Heart right ventricle (tissue), 16 donors: ENCODE results near the gene ZNF618. TPM values are rescaled to one million over a fixed set of nuclear protein-coding genes. Genes with fewer than 3 reads are reported as not detected.

Experiments used
- ATAC-seq, 8 donors: fragments of 200-7000 bp; cut with Tn5 transposase; one replicate each; pipeline ENCODE4 v1.9.1; 2020; ENCODE audit warnings: mild to moderate bottlenecking in 8 of 8, moderate library complexity in 8 of 8, moderate number of reproducible peaks in 1 of 8
- DNase-seq, 2 donors: peaks; one replicate each; pipeline ENCODE4 v3.0.0-alpha.2; 2020
- H3K27ac ChIP-seq, 10 donors: fragments of 200-600 bp; sonication (generic) in 2 of 10; one replicate each; pipeline versions ENCODE4 v1.5.0 to v1.8.0; 2020 to 2022; ENCODE audit warnings: mild to moderate bottlenecking in 3 of 10
- H3K27me3 ChIP-seq, 7 donors: fragments of 200-600 bp; one replicate each; pipeline ENCODE4 v1.8.0; 2021 to 2022; ENCODE audit warnings: mild to moderate bottlenecking in 2 of 7
- H3K36me3 ChIP-seq, 9 donors: fragments of 200-600 bp; sonication (generic) in 1 of 9; one replicate each; pipeline versions ENCODE4 v1.5.0 to v1.8.0; 2020 to 2022; ENCODE audit warnings: mild to moderate bottlenecking in 2 of 9
- H3K4me1 ChIP-seq, 9 donors: fragments of 200-600 bp; sonication (generic) in 1 of 9; one replicate each; pipeline versions ENCODE4 v1.5.0 to v1.8.0; 2020 to 2022; ENCODE audit warnings: mild to moderate bottlenecking in 4 of 9
- H3K4me3 ChIP-seq, 10 donors: fragments of 200-600 bp; sonication (generic) in 2 of 10; one replicate each; pipeline versions ENCODE4 v1.5.0 to v1.8.0; 2020 to 2022; ENCODE audit warnings: mild to moderate bottlenecking in 7 of 10, moderate library complexity in 2 of 10
- H3K9me3 ChIP-seq, 11 donors: fragments of 200-600 bp in 10 of 11; sonication (generic) in 2 of 11; one replicate each; pipeline versions ENCODE4 v1.5.0 to v1.8.0; 2013 to 2022; ENCODE audit warnings: mild to moderate bottlenecking in 2 of 11, control low read depth in 1 of 11, moderate library complexity in 1 of 11
- WGBS, 2 donors: extraction: QIAGEN DNeasy Blood & Tissue Kit; methylation state at CpG; one replicate each; pipeline ENCODE4 v1.1.7; 2013; ENCODE audit warnings: inconsistent platforms in 1 of 2; 5-methylcytosine and 5-hydroxymethylcytosine counted together
- intact Hi-C, 10 donors: fragments of 100-400 bp; cut with DNase I; formaldehyde crosslinking; loops; one replicate each; pipeline versions ENCODE4 v1.11.1 to v1.14.2; 2022
- polyA plus RNA-seq, 2 donors: library from polyadenylated mRNA; stranded (reverse); fragments of 200-250 nt; gene quantifications; one replicate each; pipeline ENCODE4 v1.2.3, GENCODE V29; 2013
- total RNA-seq, 10 donors: library from RNA; stranded (reverse); fragmentation: NEBNext Ultra II Directional in 3 of 10; extraction: Animal tissue kit (Norgen Biotek cat#: 25700) in 3 of 10; gene quantifications; one replicate each; pipeline versions ENCODE4 v1.2.1 to v1.2.4, GENCODE V29; 2021 to 2023
- TF ChIP-seq, protein P1 (sequence below), 9 donors: fragments of 200-600 bp; sonication (generic) in 2 of 9; IDR thresholded peaks; one replicate each; pipeline versions ENCODE4 v1.5.0 to v1.8.0; 2021 to 2022; ENCODE audit warnings: antibody characterized with exemption in 9 of 9, mild to moderate bottlenecking in 5 of 9, moderate library complexity in 1 of 9
- donor health status: Arrhythmogenic right ventricular cardiomyopathy.
- donor health status: ischemic (EF 13 %, LVEDD 7.1; RV severe dilation, severe dysfunction).
- donor health status: healthy with polysubstance abuse.
- donor health status: DM: no; HTN: yes; CAD: no.
- donor health status: DM: no; HTN: no; CAD: no.
- donor health status: ischemic (EF 25% LVEDD 6.9; RV normal size, moderate dysfunction).
- donor health status: ischemic (EF 25% LVEDD 5.7; RV mildly dilated, moderate dysfunction).
- donor health status: healthy.
- donor health status: DM: yes; HTN: yes; CAD: no.
- donor health status: Ischemic cardiomyopathy.
- donor health status: ischemic (EF 35%, LVEDD 5.7; RV mildly dilated, moderate dysfunction).
- donor health status: nonischemic (EF 11% LVEDD 7.7; RV severe dilation, severe dysfunction).
- donor health status: DM: yes; HTN: yes; CAD: no.
- donor health status: PGD.
- donor health status: ischemic (EF 29% LVEDD 5.4; RV normal size, mild dysfunction).
- donor health status: nonischemic (EF 23%, LVEDD 6.1; RV moderate dilation, normal function).

The ZNF618 gene
- total and polyA plus RNA-seq, 12 donors = 0.59 to 2.5 (median 1.6) TPM

DNA sequence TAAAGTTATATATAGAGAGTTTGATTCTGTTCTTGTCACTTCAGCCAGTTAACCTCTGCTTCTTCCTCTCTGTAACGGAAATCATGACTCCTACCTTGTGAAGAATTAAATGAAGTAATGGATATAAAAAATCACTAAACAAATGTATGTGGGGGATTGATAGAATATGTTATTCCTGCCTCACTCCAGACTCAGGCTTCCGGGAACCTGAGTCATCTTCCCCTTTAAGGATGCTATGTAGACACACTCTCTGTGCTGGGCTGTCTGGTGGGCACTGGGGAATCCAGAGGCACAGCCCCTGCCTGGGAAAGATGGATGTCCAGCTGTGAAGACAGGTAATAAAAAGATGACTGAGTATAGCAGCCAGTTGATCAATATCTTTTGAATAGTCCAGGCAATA is 77.4 kb downstream of the ZNF618 start:
- WGBS, 2 donors = 74 to 83% methylated on average over 2 of the region's 2 CpGs
- no peaks in the 10 kb centered on the region for H3K9me3 ChIP-seq
- peaks cover 0 to 38% (median 0%) of the 10 kb centered on the region in 9 donors for H3K4me1 ChIP-seq
- H3K27ac ChIP-seq = no peak overlapping the region
- H3K4me3 ChIP-seq = no peak overlapping the region
- H3K36me3 ChIP-seq = no peaks in the 10 kb centered on the region
- no peak for ATAC-seq
- no peaks in the 10 kb centered on the region for H3K27me3 ChIP-seq
- no peak for DNase-seq
- TF ChIP-seq, protein P1, sequence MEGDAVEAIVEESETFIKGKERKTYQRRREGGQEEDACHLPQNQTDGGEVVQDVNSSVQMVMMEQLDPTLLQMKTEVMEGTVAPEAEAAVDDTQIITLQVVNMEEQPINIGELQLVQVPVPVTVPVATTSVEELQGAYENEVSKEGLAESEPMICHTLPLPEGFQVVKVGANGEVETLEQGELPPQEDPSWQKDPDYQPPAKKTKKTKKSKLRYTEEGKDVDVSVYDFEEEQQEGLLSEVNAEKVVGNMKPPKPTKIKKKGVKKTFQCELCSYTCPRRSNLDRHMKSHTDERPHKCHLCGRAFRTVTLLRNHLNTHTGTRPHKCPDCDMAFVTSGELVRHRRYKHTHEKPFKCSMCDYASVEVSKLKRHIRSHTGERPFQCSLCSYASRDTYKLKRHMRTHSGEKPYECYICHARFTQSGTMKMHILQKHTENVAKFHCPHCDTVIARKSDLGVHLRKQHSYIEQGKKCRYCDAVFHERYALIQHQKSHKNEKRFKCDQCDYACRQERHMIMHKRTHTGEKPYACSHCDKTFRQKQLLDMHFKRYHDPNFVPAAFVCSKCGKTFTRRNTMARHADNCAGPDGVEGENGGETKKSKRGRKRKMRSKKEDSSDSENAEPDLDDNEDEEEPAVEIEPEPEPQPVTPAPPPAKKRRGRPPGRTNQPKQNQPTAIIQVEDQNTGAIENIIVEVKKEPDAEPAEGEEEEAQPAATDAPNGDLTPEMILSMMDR (IDR thresholded peaks at IDR 0.05) = no peak
- intact Hi-C loops = no loop called here

DNA sequence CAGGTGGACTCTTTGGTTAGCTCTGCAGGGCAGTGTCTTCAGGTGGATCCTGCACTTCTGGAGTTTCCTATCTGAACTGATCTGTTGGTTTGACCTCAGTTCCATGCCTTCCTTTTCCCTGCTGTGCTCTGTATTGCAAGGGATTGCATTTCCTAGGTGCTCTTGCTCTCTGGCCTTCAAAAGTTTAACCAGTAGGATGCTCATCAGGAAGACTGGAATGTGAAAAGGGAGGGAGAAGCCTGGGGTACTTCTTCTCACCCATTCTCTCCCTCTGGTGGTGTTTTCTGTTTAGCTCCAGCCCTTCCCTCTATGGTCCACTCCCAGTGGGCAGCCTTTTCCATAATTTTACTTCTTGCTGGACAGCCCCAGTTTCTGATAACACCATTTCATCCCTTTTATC is 78.5 kb downstream of the ZNF618 start:
- no peaks in the 10 kb centered on the region for H3K36me3 ChIP-seq
- DNase-seq (no peak), ATAC-seq (no peak)
- no peak overlapping the region for H3K4me3 ChIP-seq
- peak overlapping the region in 2 of 10 donors; percentile 5 to 36 for H3K27ac ChIP-seq
- peaks cover 0 to 38% (median 0%) of the 10 kb centered on the region in 9 donors for H3K4me1 ChIP-seq
- no peaks in the 10 kb centered on the region for H3K9me3 ChIP-seq
- H3K27me3 ChIP-seq = no peaks in the 10 kb centered on the region
- intact Hi-C loops = no loop called here
- TF ChIP-seq, protein P1 (IDR thresholded peaks at IDR 0.05) = no peak

DNA sequence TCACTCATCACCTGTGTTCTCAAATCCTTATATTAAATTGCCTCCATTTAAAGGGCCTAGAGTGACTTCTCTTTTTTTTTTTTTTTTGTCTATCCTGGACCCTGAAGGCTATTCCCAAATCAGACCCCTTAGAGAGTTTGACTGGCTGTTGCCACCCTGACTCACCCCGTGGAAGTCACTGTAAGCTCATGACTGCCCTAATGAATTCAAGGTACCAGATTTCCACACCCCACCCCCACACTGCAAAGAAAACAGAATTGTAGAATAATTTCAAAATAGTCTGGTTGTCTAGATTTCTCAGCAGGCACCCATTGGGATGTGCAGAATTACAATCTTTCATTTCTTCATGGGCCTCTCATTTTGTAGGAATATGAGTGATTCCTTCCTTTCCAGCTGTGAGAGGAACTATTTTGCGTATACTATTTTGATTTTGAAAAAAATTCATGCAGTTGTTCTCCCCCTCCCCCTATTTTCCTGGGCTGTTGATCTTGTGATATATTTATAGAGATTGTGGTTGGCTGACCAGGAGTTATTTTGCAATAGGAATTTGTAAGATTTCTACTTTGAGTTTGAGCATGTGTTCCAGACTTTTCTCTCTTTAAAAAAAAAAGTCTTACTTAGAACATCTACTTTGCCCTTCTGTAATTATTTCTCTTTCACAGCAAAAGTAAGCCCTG is 79.1 kb downstream of the ZNF618 start:
- Histone ChIP-seq H3K9me3 (no peaks in the 10 kb centered on the region), H3K4me1 (peaks cover 0 to 38% (median 0%) of the 10 kb centered on the region in 9 donors), H3K27me3 (no peaks in the 10 kb centered on the region), H3K4me3 (no peak overlapping the region), H3K27ac (peak overlapping the region in 3 of 10 donors; percentile 5 to 36 (median 19)), H3K36me3 (no peaks in the 10 kb centered on the region)
- WGBS, 2 donors = 63% methylated on average over 2 of the region's 2 CpGs
- peak in 4 of 8 donors; percentile 23 to 39 (median 29) for ATAC-seq
- intact Hi-C loops = no loop called here
- DNase-seq = no peak
- TF ChIP-seq, protein P1 (IDR thresholded peaks at IDR 0.05) = no peak

DNA sequence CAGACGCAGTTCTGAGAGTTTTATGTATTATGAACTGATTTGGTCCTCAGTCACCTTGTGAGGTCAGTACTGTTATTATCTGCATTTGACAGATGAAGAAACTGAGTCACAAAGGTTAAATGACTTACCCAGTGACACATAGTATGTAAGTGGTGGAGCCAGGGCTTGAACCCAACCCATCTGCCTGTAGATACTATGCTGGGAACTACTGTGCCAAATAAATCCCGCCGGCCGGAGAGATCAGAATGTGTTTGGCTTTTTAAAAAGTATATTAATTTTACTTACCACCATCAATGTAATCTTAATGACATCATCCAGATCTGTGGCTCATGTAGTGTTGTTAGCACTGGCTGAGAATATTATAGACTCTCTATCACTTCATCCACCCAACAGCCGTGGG is 80.8 kb downstream of the ZNF618 start:
- H3K36me3 ChIP-seq = no peaks in the 10 kb centered on the region
- TF ChIP-seq, protein P1 (IDR thresholded peaks at IDR 0.05) = no peak
- DNase-seq = no peak
- H3K27ac ChIP-seq = no peak overlapping the region
- WGBS, 2 donors = 84 to 87% methylated on average over 5 of the region's 5 CpGs
- intact Hi-C loops = no loop called here
- ATAC-seq = no peak
- no peaks in the 10 kb centered on the region for H3K9me3 ChIP-seq
- H3K4me3 ChIP-seq = no peak overlapping the region
- H3K27me3 ChIP-seq = no peaks in the 10 kb centered on the region
- H3K4me1 ChIP-seq = peaks cover 0 to 38% (median 0%) of the 10 kb centered on the region in 9 donors
